ENCODE results near the gene BLOC1S1.

The BLOC1S1 gene

GRCh38 chr12:55726971-55727370 is 11.1 kb downstream of the BLOC1S1 start:
- in situ Hi-C loops (cut with MboI; ENCODE audit: low sequenced_read_pairs): no loop called here

GRCh38 chr12:55727643-55728185 is 11.9 kb downstream of the BLOC1S1 start:
- in situ Hi-C loops (cut with MboI; ENCODE audit: low sequenced_read_pairs): no loop called here

GRCh38 chr12:55728186-55728938 is 12.5 kb downstream of the BLOC1S1 start:
- in situ Hi-C loops (cut with MboI; ENCODE audit: low sequenced_read_pairs): no loop called here

GRCh38 chr12:55728939-55729818 is 13.3 kb downstream of the BLOC1S1 start, which contains the start of gene CD63:
TSS of gene CD63 (minus strand) at chr12:55729009. CDS start at chr12:55728341, 668 bp downstream.
- in situ Hi-C loops (cut with MboI; ENCODE audit: low sequenced_read_pairs): no loop called here

- in situ Hi-C loops (cut with MboI; ENCODE audit: low sequenced_read_pairs): no loop called here
Measured at GRCh38 chr12:55729819-55730818, 14.3 kb downstream of the BLOC1S1 start.

- in situ Hi-C loops (cut with MboI; ENCODE audit: low sequenced_read_pairs): no loop called here
Measured at GRCh38 chr12:55732288-55732687, 16.4 kb downstream of the BLOC1S1 start.

- in situ Hi-C loops (cut with MboI; ENCODE audit: low sequenced_read_pairs): no loop called here
Measured at GRCh38 chr12:55733021-55733555, 17.2 kb downstream of the BLOC1S1 start.

GRCh38 chr12:55733858-55734257 is 18.0 kb downstream of the BLOC1S1 start:
- in situ Hi-C loops (cut with MboI; ENCODE audit: low sequenced_read_pairs): no loop called here

GRCh38 chr12:55734595-55734994 is 18.7 kb downstream of the BLOC1S1 start:
- in situ Hi-C loops (cut with MboI; ENCODE audit: low sequenced_read_pairs): no loop called here

GRCh38 chr12:55736076-55736475 is 20.2 kb downstream of the BLOC1S1 start:
- in situ Hi-C loops (cut with MboI; ENCODE audit: low sequenced_read_pairs): no loop called here

- in situ Hi-C loops (cut with MboI; ENCODE audit: low sequenced_read_pairs): no loop called here
Measured at GRCh38 chr12:55736780-55737580, 21.1 kb downstream of the BLOC1S1 start.

GRCh38 chr12:55737581-55738122 is 21.8 kb downstream of the BLOC1S1 start:
- in situ Hi-C loops (cut with MboI; ENCODE audit: low sequenced_read_pairs): no loop called here

- in situ Hi-C loops (cut with MboI; ENCODE audit: low sequenced_read_pairs): no loop called here
Measured at GRCh38 chr12:55738123-55739024, 22.5 kb downstream of the BLOC1S1 start.

- in situ Hi-C loops (cut with MboI; ENCODE audit: low sequenced_read_pairs): no loop called here
Measured at GRCh38 chr12:55739025-55739378, 23.2 kb downstream of the BLOC1S1 start.

GRCh38 chr12:55741931-55742680 is 26.3 kb downstream of the BLOC1S1 start:
- in situ Hi-C loops (cut with MboI; ENCODE audit: low sequenced_read_pairs): no loop called here

- in situ Hi-C loops (cut with MboI; ENCODE audit: low sequenced_read_pairs): no loop called here
Measured at GRCh38 chr12:55742719-55743405, 27.0 kb downstream of the BLOC1S1 start, which contains the start of gene GDF11. TSS of gene GDF11 (plus strand) at chr12:55743122. CDS start at chr12:55743317, 195 bp downstream.
